GM23338 (cell line): Measurements from ENCODE around the gene DYNLT5. TPM values are rescaled to one million over a fixed set of nuclear protein-coding genes. Genes with fewer than 3 reads are reported as not detected.

Experiments
- ATAC-seq: fragments of 200-7000 bp; cut with Tn5 transposase; 3 replicates; pipeline ENCODE4 v1.9.1; 2020
- DNase-seq: peaks from one replicate; pipeline ENCODE4 v3.0.0-alpha.2; 2015; ENCODE audit warnings: low spot score
- H2AFZ ChIP-seq: fragments of 200-600 bp; sonication (generic); 2 replicates; pipeline ENCODE4 v1.8.0; 2016; ENCODE audit warnings: antibody characterized with exemption, mild to moderate bottlenecking, moderate library complexity
- H3F3A ChIP-seq: fragments of 200-600 bp; sonication (generic); replicated peaks from 2 replicates; pipeline ENCODE4 v1.8.0; 2017; ENCODE audit warnings: antibody characterized with exemption, mixed run types, low read depth
- H3K27ac ChIP-seq: fragments of 200-600 bp; sonication (generic); 2 replicates; pipeline ENCODE4 v1.6.1; 2016; ENCODE audit warnings: low read depth
- H3K27me3 ChIP-seq: fragments of 200-600 bp; sonication (generic); 2 replicates; pipeline ENCODE4 v1.8.0; 2016; ENCODE audit warnings: mild to moderate bottlenecking, mixed run types, moderate library complexity; ENCODE audit not compliant: insufficient read depth
- H3K36me3 ChIP-seq: fragments of 200-600 bp; sonication (generic); 2 replicates; pipeline ENCODE4 v1.8.0; 2016; ENCODE audit warnings: mild to moderate bottlenecking; ENCODE audit not compliant: insufficient read depth
- H3K4me1 ChIP-seq: fragments of 200-600 bp; sonication (generic); 2 replicates; pipeline ENCODE4 v1.8.0; 2016; ENCODE audit warnings: mild to moderate bottlenecking, moderate library complexity; ENCODE audit not compliant: insufficient read depth
- H3K4me2 ChIP-seq: fragments of 200-600 bp; sonication (generic); 2 replicates; pipeline ENCODE4 v1.7.1; 2017; ENCODE audit warnings: mixed run types
- H3K4me3 ChIP-seq: fragments of 200-600 bp; sonication (generic); 2 replicates; pipeline ENCODE4 v1.6.1; 2016; ENCODE audit warnings: mixed run types
- H3K79me2 ChIP-seq: fragments of 200-600 bp; sonication (generic); replicated peaks from 2 replicates; pipeline ENCODE4 v1.8.0; 2017; ENCODE audit warnings: mild to moderate bottlenecking; ENCODE audit not compliant: insufficient read depth
- H3K9me2 ChIP-seq: fragments of 200-600 bp; sonication (generic); 2 replicates; pipeline ENCODE4 v1.8.0; 2017; ENCODE audit not compliant: insufficient read depth
- H4K20me1 ChIP-seq: fragments of 200-600 bp; sonication (generic); replicated peaks from 2 replicates; pipeline ENCODE4 v1.8.0; 2017; ENCODE audit warnings: mild to moderate bottlenecking; ENCODE audit not compliant: insufficient read depth
- H3K27ac Mint-ChIP-seq: 2 replicates; pipeline ENCODE4 v1.8.0; 2020; ENCODE audit warnings: inconsistent platforms, mild to moderate bottlenecking, moderate library complexity, mixed read lengths
- H3K27me3 Mint-ChIP-seq: 3 replicates; pipeline ENCODE4 v1.8.0; 2022; ENCODE audit warnings: low read depth, mild to moderate bottlenecking, moderate library complexity, mixed read lengths, inconsistent platforms; ENCODE audit not compliant: insufficient read depth, poor library complexity
- H3K36me3 Mint-ChIP-seq: 3 replicates; pipeline ENCODE4 v1.8.0; 2021; ENCODE audit warnings: low read depth, mild to moderate bottlenecking, inconsistent platforms, moderate library complexity, mixed read lengths
- H3K4me1 Mint-ChIP-seq: 3 replicates; pipeline ENCODE4 v1.8.0; 2020; ENCODE audit warnings: mild to moderate bottlenecking, inconsistent platforms, mixed read lengths
- H3K4me3 Mint-ChIP-seq: 3 replicates; pipeline ENCODE4 v1.8.0; 2021; ENCODE audit warnings: moderate library complexity, mild to moderate bottlenecking, inconsistent platforms, mixed read lengths
- H3K9me3 Mint-ChIP-seq: 3 replicates; pipeline ENCODE4 v1.8.0; 2020; ENCODE audit warnings: moderate library complexity, mild to moderate bottlenecking, inconsistent platforms, mixed read lengths
- CREB1 ChIP-seq: fragments of 250-450 bp; sonication (Bioruptor Pico); IDR thresholded peaks from 2 replicates; pipeline ENCODE4 v1.5.0; 2020; ENCODE audit warnings: low read depth, mild to moderate bottlenecking, moderate library complexity
- CTCF ChIP-seq, 2 experiments: fragments of 200-600 bp in 1 of 2; sonication (generic) in 1 of 2; conservative IDR thresholded peaks; 2 replicates each; pipeline versions ENCODE4 v1.5.1 to v1.6.1; 2016 to 2017; ENCODE audit warnings: antibody characterized with exemption in 2 of 2, low read depth in 2 of 2, mild to moderate bottlenecking in 2 of 2, moderate library complexity in 1 of 2
- ETS1 ChIP-seq: IDR thresholded peaks from 2 replicates; pipeline ENCODE4 v1.6.1; 2016; ENCODE audit warnings: antibody characterized with exemption
- EZH2 ChIP-seq: fragments of 200-600 bp; sonication (generic); IDR thresholded peaks from one replicate; pipeline ENCODE4 v1.8.0; 2017; ENCODE audit warnings: antibody characterized with exemption, mild to moderate bottlenecking, low read depth; ENCODE audit not compliant: unreplicated experiment
- EZH2phosphoT487 ChIP-seq: fragments of 200-600 bp; sonication (generic); IDR thresholded peaks from one replicate; pipeline ENCODE4 v1.8.1; 2018; ENCODE audit warnings: antibody characterized with exemption; ENCODE audit not compliant: unreplicated experiment
- JUNB ChIP-seq: IDR thresholded peaks from one replicate; pipeline ENCODE4 v1.6.1; 2016; ENCODE audit warnings: antibody characterized with exemption; ENCODE audit not compliant: unreplicated experiment
- NANOG ChIP-seq: IDR thresholded peaks from 2 replicates; pipeline ENCODE4 v1.6.1; 2016; ENCODE audit warnings: antibody characterized with exemption, borderline replicate concordance
- REST ChIP-seq: IDR thresholded peaks from one replicate; pipeline ENCODE4 v1.6.1; 2018; ENCODE audit warnings: antibody characterized with exemption; ENCODE audit not compliant: unreplicated experiment
- STAT1 ChIP-seq: IDR thresholded peaks from one replicate; pipeline ENCODE4 v1.6.1; 2016; ENCODE audit warnings: antibody characterized with exemption; ENCODE audit not compliant: unreplicated experiment
- ZNF114 ChIP-seq: fragments of 250-450 bp; sonication (Bioruptor Pico); IDR thresholded peaks from 2 replicates; pipeline ENCODE4 v1.5.0; 2020; ENCODE audit warnings: mild to moderate bottlenecking, moderate library complexity
- ZNF462 ChIP-seq: fragments of 250-450 bp; sonication (Bioruptor Pico); IDR thresholded peaks from 2 replicates; pipeline ENCODE4 v1.5.0; 2020; ENCODE audit warnings: mild to moderate bottlenecking, moderate library complexity
- polyA plus RNA-seq: library from polyadenylated mRNA; unstranded; fragments of >200 nt; fragmentation: Nextera tagmentation; extraction: Ambion mirVana; gene quantifications from 2 replicates; pipeline ENCODE4 v1.2.1, GENCODE V29; 2016
- total RNA-seq: library from RNA; depleted of rRNA; stranded (reverse); fragments of >200 nt; shearing (Covaris generic); gene quantifications from 2 replicates; pipeline ENCODE4 v1.2.3, GENCODE V29; 2014

DYNLT5 gene
- total and polyA plus RNA-seq, 2 experiments from 2014 or later: 0.95 to 2.8 TPM

GRCh38 chr1:66729523-66729922, 22.7 kb upstream of the DYNLT5 start:
- H3K4me1 ChIP-seq: peaks cover 10% of the 10 kb centered on the region
- no peaks in the 10 kb centered on the region for H3K9me3 Mint-ChIP-seq
- H3K27ac Mint-ChIP-seq: no peak overlapping the region
- no peaks in the 10 kb centered on the region for H3K9me2 ChIP-seq
- H3K4me3 Mint-ChIP-seq: no peak overlapping the region
- no peaks in the 10 kb centered on the region for H3K36me3 Mint-ChIP-seq
- no peaks in the 10 kb centered on the region for H3F3A ChIP-seq
- DNase-seq: no peak
- H4K20me1 ChIP-seq: no peaks in the 10 kb centered on the region
- H3K27me3 Mint-ChIP-seq: peaks cover 5% of the 10 kb centered on the region
- peaks cover 14% of the 10 kb centered on the region for H3K4me1 Mint-ChIP-seq
- no peak overlapping the region for H2AFZ ChIP-seq
- no peak overlapping the region for H3K4me2 ChIP-seq
- no peaks in the 10 kb centered on the region for H3K79me2 ChIP-seq
- TF ChIP-seq EZH2: no peak
- TF ChIP-seq CTCF (conservative IDR thresholded peaks at IDR 0.05; ENCODE audit: low read depth in 2 of 2): no peak
- TF ChIP-seq ZNF462 (CRISPR knock-in tag): no peak
- no peak for TF ChIP-seq NANOG
- no peak for TF ChIP-seq CREB1 (CRISPR knock-in tag)
- no peak for TF ChIP-seq ZNF114 (CRISPR knock-in tag)
- no peak for TF ChIP-seq ETS1
- TF ChIP-seq STAT1: no peak
- TF ChIP-seq EZH2phosphoT487: no peak
- no peak for TF ChIP-seq REST
- no peak for TF ChIP-seq JUNB
- ATAC-seq: no peak
- no peaks in the 10 kb centered on the region for H3K36me3 ChIP-seq
- H3K27me3 ChIP-seq: no peaks in the 10 kb centered on the region
- no peak overlapping the region for H3K4me3 ChIP-seq
- H3K27ac ChIP-seq: no peak overlapping the region
